IPS-15b (cell line): Measurements from ENCODE around the gene SNRNP48.

Experiments used
- H3K27me3 ChIP-seq: one replicate; pipeline ENCODE4 v1.6.1; 2013; ENCODE audit warnings: low read length; ENCODE audit not compliant: control insufficient read depth, insufficient read depth
- H3K36me3 ChIP-seq: one replicate; pipeline ENCODE4 v1.6.1; 2013; ENCODE audit warnings: low read length; ENCODE audit not compliant: control insufficient read depth, insufficient read depth
- H3K4me1 ChIP-seq: one replicate; pipeline ENCODE4 v1.6.1; 2013; ENCODE audit warnings: mild to moderate bottlenecking, low read length; ENCODE audit not compliant: control insufficient read depth, insufficient read depth
- H3K4me3 ChIP-seq: one replicate; pipeline ENCODE4 v1.5.1; 2013; ENCODE audit warnings: low read depth, low read length
- H3K9ac ChIP-seq: one replicate; pipeline ENCODE4 v1.6.1; 2013; ENCODE audit warnings: low read depth, mild to moderate bottlenecking, low read length
- H3K9me3 ChIP-seq: one replicate; pipeline ENCODE4 v1.6.1; 2013; ENCODE audit warnings: mild to moderate bottlenecking, low read length; ENCODE audit not compliant: control insufficient read depth, insufficient read depth

The SNRNP48 gene

GRCh38 chr6:7652957-7653356, 63.0 kb downstream of the SNRNP48 start:
- H3K4me1 ChIP-seq = no peaks in the 10 kb centered on the region
- no peak overlapping the region for H3K4me3 ChIP-seq
- H3K36me3 ChIP-seq = no peaks in the 10 kb centered on the region
- no peaks in the 10 kb centered on the region for H3K27me3 ChIP-seq
- H3K9me3 ChIP-seq = no peaks in the 10 kb centered on the region
- no peak overlapping the region for H3K9ac ChIP-seq

GRCh38 chr6:7656355-7656754, 66.4 kb downstream of the SNRNP48 start:
- H3K4me1 ChIP-seq = no peaks in the 10 kb centered on the region
- no peak overlapping the region for H3K4me3 ChIP-seq
- no peaks in the 10 kb centered on the region for H3K27me3 ChIP-seq
- no peaks in the 10 kb centered on the region for H3K36me3 ChIP-seq
- H3K9ac ChIP-seq = no peak overlapping the region
- no peaks in the 10 kb centered on the region for H3K9me3 ChIP-seq

GRCh38 chr6:7658543-7658942, 68.5 kb downstream of the SNRNP48 start:
- Histone ChIP-seq H3K4me1 (no peaks in the 10 kb centered on the region), H3K27me3 (no peaks in the 10 kb centered on the region), H3K9me3 (no peaks in the 10 kb centered on the region), H3K4me3 (no peak overlapping the region), H3K36me3 (no peaks in the 10 kb centered on the region), H3K9ac (no peak overlapping the region)

- H3K4me3 ChIP-seq = no peak overlapping the region
- no peaks in the 10 kb centered on the region for H3K36me3 ChIP-seq
- H3K27me3 ChIP-seq = no peaks in the 10 kb centered on the region
- no peak overlapping the region for H3K9ac ChIP-seq
- H3K9me3 ChIP-seq = no peaks in the 10 kb centered on the region
- no peaks in the 10 kb centered on the region for H3K4me1 ChIP-seq
Measured at GRCh38 chr6:7661364-7661763, 71.4 kb downstream of the SNRNP48 start.
